OCI-LY3 (cell line): ENCODE results near the gene IKBIP.
A peak's percentile ranks its signal among the peaks of the same experiment; 100 is the strongest.

Source experiments
- H2AFZ ChIP-seq: fragments of 200-600, 300-600 bp; shearing (Covaris generic); 2 replicates; pipeline ENCODE4 v1.6.0; 2014; ENCODE audit warnings: antibody characterized with exemption, low read depth, low read length
- H3K27ac ChIP-seq: fragments of 200-600, 300-600 bp; sonication (generic); 2 replicates; pipeline ENCODE4 v1.5.1; 2014; ENCODE audit warnings: mild to moderate bottlenecking, low read length, moderate library complexity, mixed read lengths
- H3K27me3 ChIP-seq: fragments of 200-600, 300-600 bp; sonication (generic); 2 replicates; pipeline ENCODE4 v1.6.1; 2014; ENCODE audit warnings: low read depth, low read length, mixed read lengths
- H3K36me3 ChIP-seq: fragments of 200-600, 300-600 bp; sonication (generic); replicated peaks from 2 replicates; pipeline ENCODE3; 2014; ENCODE audit warnings: low read depth, low read length, mixed read lengths
- H3K4me1 ChIP-seq: fragments of 300-600, 200-600 bp; sonication (generic); 2 replicates; pipeline ENCODE4 v1.6.1; 2014; ENCODE audit warnings: low read length, mixed read lengths
- H3K4me2 ChIP-seq: fragments of 200-600, 300-600 bp; sonication (generic); 2 replicates; pipeline ENCODE4 v1.6.1; 2014; ENCODE audit warnings: low read length, mixed read lengths
- H3K4me3 ChIP-seq: fragments of 300-600, 200-600 bp; sonication (generic); 2 replicates; pipeline ENCODE4 v1.5.1; 2014; ENCODE audit warnings: antibody characterized with exemption, mild to moderate bottlenecking, low read length, moderate library complexity
- H3K79me2 ChIP-seq: fragments of 300-600, 200-600 bp; shearing (Covaris generic); 2 replicates; pipeline ENCODE4 v1.6.1; 2014; ENCODE audit warnings: mild to moderate bottlenecking, low read length, mixed read lengths
- H3K9ac ChIP-seq: fragments of 300-600, 200-600 bp; shearing (Covaris generic); 2 replicates; pipeline ENCODE4 v1.6.0; 2014; ENCODE audit warnings: mild to moderate bottlenecking, low read length, moderate library complexity
- H3K9me3 ChIP-seq: fragments of 200-600, 300-600 bp; shearing (Covaris generic); 2 replicates; pipeline ENCODE4 v1.6.1; 2014; ENCODE audit warnings: low read length, mixed read lengths; ENCODE audit not compliant: insufficient read depth
- H4K20me1 ChIP-seq: fragments of 200-600, 300-600 bp; sonication (generic); 2 replicates; pipeline ENCODE4 v1.6.1; 2016; ENCODE audit warnings: low read length, mixed read lengths; ENCODE audit not compliant: insufficient read depth
- CTCF ChIP-seq: fragments of 200-600, 300-600 bp; sonication (generic); IDR thresholded peaks from 2 replicates; pipeline ENCODE4 v1.5.1; 2014; ENCODE audit warnings: antibody characterized with exemption, low read length, low read depth
- EZH2phosphoT487 ChIP-seq: fragments of 200-600 bp; shearing (Covaris generic); IDR thresholded peaks from 2 replicates; pipeline ENCODE4 v1.6.1; 2018; ENCODE audit warnings: antibody characterized with exemption, mixed run types, low read depth

IKBIP gene

GRCh38 chr12:98592825-98593322, 51.7 kb downstream of the IKBIP start:
- H3K4me2 ChIP-seq: peak overlapping the region; percentile 97
- H3K27me3 ChIP-seq: no peaks in the 10 kb centered on the region
- H4K20me1 ChIP-seq: peaks cover 23% of the 10 kb centered on the region
- peak overlapping the region; percentile 77 for H2AFZ ChIP-seq
- H3K9me3 ChIP-seq: no peaks in the 10 kb centered on the region
- TF ChIP-seq CTCF (no peak), EZH2phosphoT487 (no peak)
- peaks cover 34% of the 10 kb centered on the region for H3K36me3 ChIP-seq
- H3K79me2 ChIP-seq: peaks cover 50% of the 10 kb centered on the region
- peak overlapping the region; percentile 39; the same call in 1 of the 2 replicates for H3K27ac ChIP-seq
- peaks cover 16% of the 10 kb centered on the region for H3K4me1 ChIP-seq
- H3K4me3 ChIP-seq: peak overlapping the region; percentile 98
- peak overlapping the region; percentile 82 for H3K9ac ChIP-seq

GRCh38 chr12:98591209-98591608, 53.4 kb downstream of the IKBIP start:
- Histone ChIP-seq H4K20me1 (peaks cover 19% of the 10 kb centered on the region), H3K79me2 (peaks cover 33% of the 10 kb centered on the region), H3K4me1 (peaks cover 22% of the 10 kb centered on the region), H2AFZ (no peak overlapping the region), H3K9ac (no peak overlapping the region), H3K4me2 (no peak overlapping the region), H3K27ac (no peak overlapping the region), H3K27me3 (no peaks in the 10 kb centered on the region), H3K9me3 (no peaks in the 10 kb centered on the region), H3K4me3 (no peak overlapping the region), H3K36me3 (peaks cover 18% of the 10 kb centered on the region)
- no peak for TF ChIP-seq EZH2phosphoT487
- TF ChIP-seq CTCF: no peak

GRCh38 chr12:98587084-98587483, 57.5 kb downstream of the IKBIP start:
- Histone ChIP-seq H2AFZ (no peak overlapping the region), H3K27ac (no peak overlapping the region)
- TF ChIP-seq CTCF: no peak
- TF ChIP-seq EZH2phosphoT487: no peak

GRCh38 chr12:98582093-98582492, 62.5 kb downstream of the IKBIP start:
- Histone ChIP-seq H3K4me2 (no peak overlapping the region), H3K9ac (no peak overlapping the region), H3K27ac (no peak overlapping the region), H3K79me2 (no peaks in the 10 kb centered on the region), H3K36me3 (no peaks in the 10 kb centered on the region), H3K9me3 (no peaks in the 10 kb centered on the region), H3K4me3 (no peak overlapping the region), H4K20me1 (no peaks in the 10 kb centered on the region), H2AFZ (no peak overlapping the region), H3K4me1 (peaks cover 3% of the 10 kb centered on the region; the same call in 1 of the 2 replicates), H3K27me3 (no peaks in the 10 kb centered on the region)
- no peak for TF ChIP-seq CTCF
- no peak for TF ChIP-seq EZH2phosphoT487

More at GRCh38 chr12:98587084-98587483, 57.5 kb downstream of the IKBIP start:
- Histone ChIP-seq H3K4me3 (no peak overlapping the region), H3K9ac (no peak overlapping the region), H4K20me1 (no peaks in the 10 kb centered on the region), H3K9me3 (no peaks in the 10 kb centered on the region), H3K4me1 (peaks cover 6% of the 10 kb centered on the region; the same call in 1 of the 2 replicates), H3K36me3 (no peaks in the 10 kb centered on the region), H3K27me3 (no peaks in the 10 kb centered on the region), H3K79me2 (no peaks in the 10 kb centered on the region), H3K4me2 (peak overlapping the region; percentile 15; the same call in 1 of the 2 replicates)
